OCI-LY1 (cell line): ENCODE results near the gene SLC22A2.

Experiments
- EZH2 ChIP-seq: fragments of 200-600 bp; sonication (generic), shearing (Covaris generic); IDR thresholded peaks from 2 replicates; pipeline ENCODE4 v1.8.0; 2017; ENCODE audit warnings: borderline replicate concordance, mixed run types, mild to moderate bottlenecking, antibody characterized with exemption, low read length, moderate library complexity, mixed read lengths
- TF ChIP-seq, protein P1 (sequence below): fragments of 200-600 bp; sonication (generic), shearing (Covaris generic); IDR thresholded peaks from 2 replicates; pipeline ENCODE4 v1.5.1; 2017; ENCODE audit warnings: mild to moderate bottlenecking, antibody characterized with exemption, low read length, moderate library complexity, mixed read lengths

DNA sequence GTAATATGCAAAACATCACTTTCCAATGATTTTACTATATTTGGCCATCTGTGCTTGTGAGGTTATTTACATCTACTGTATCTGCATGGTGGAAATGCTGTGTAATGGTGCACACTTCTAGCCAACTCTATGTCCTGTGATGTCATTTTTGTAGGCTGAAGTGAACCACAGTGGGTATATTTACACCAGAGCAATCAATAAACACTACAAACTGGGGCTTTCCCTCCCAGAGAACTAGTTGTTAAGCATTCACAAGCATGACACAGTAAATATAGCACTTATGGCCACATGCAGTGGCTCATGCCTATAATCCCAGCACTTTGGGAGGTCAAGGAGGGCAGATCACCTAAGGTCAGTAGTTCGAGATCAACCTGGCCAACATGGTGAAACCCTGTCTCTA lies 4.9 kb downstream of the SLC22A2 start:
- TF ChIP-seq, protein P1, sequence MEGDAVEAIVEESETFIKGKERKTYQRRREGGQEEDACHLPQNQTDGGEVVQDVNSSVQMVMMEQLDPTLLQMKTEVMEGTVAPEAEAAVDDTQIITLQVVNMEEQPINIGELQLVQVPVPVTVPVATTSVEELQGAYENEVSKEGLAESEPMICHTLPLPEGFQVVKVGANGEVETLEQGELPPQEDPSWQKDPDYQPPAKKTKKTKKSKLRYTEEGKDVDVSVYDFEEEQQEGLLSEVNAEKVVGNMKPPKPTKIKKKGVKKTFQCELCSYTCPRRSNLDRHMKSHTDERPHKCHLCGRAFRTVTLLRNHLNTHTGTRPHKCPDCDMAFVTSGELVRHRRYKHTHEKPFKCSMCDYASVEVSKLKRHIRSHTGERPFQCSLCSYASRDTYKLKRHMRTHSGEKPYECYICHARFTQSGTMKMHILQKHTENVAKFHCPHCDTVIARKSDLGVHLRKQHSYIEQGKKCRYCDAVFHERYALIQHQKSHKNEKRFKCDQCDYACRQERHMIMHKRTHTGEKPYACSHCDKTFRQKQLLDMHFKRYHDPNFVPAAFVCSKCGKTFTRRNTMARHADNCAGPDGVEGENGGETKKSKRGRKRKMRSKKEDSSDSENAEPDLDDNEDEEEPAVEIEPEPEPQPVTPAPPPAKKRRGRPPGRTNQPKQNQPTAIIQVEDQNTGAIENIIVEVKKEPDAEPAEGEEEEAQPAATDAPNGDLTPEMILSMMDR, result no peak
- no peak for TF ChIP-seq EZH2
